Transverse colon (tissue), 3 donors: ENCODE results near the gene ZZZ3.

Experiments used
- EP300 ChIP-seq: sonication (generic); formaldehyde crosslinking; IDR thresholded peaks from one replicate; pipeline ENCODE4 v1.6.1; 2017; ENCODE audit warnings: antibody characterized with exemption, low read depth
- POLR2A ChIP-seq: fragments of 450-650 bp; IDR thresholded peaks from one replicate; pipeline ENCODE4 v1.6.1; 2016; ENCODE audit warnings: antibody characterized with exemption, mild to moderate bottlenecking, moderate library complexity
- TF ChIP-seq, protein P1 (sequence below), 5 experiments: fragments of 200-600 bp in 3 of 5; fragments of 450-650 bp in 2 of 5; sonication (generic) in 3 of 5; IDR thresholded peaks; 1 replicate in 2 of 5; 2 replicates in 3 of 5; pipeline ENCODE4 v1.5.1; 2016 to 2017; ENCODE audit warnings: antibody characterized with exemption in 5 of 5, inconsistent platforms in 3 of 5, mild to moderate bottlenecking in 2 of 5, moderate library complexity in 1 of 5

DNA sequence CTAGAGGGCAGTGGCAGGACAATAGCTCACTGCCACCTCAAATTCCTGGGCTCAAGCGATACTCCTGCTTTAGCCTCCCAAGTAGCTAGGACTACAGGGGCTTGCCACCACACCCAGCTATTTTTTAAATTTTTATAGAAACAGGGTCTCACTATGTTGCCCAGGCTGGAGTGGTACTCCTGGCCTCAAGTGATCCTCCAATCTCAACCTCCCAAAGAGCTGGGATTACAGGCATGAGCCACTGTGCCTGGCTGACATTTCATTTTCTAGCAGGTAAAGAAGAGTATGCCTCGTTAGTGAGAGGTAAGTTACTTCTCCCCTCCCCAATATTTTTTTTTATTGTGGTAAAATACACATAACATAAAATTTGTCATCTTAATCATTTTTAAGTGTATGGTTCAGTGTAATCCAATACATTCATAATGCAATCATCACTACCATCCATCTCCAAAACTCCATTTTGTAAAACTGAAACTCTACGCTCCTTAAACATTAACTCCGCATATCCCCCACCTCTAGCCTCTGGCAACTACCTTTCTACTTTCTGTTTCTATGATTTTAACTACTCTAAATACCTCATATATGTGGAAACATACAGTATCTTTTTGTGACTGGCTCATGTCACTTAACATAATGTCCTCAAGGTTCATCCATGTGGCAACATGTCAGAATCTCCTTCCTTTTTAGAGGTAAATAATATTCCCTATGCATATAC is 22.4 kb downstream of the ZZZ3 start:
- TF ChIP-seq, protein P1, sequence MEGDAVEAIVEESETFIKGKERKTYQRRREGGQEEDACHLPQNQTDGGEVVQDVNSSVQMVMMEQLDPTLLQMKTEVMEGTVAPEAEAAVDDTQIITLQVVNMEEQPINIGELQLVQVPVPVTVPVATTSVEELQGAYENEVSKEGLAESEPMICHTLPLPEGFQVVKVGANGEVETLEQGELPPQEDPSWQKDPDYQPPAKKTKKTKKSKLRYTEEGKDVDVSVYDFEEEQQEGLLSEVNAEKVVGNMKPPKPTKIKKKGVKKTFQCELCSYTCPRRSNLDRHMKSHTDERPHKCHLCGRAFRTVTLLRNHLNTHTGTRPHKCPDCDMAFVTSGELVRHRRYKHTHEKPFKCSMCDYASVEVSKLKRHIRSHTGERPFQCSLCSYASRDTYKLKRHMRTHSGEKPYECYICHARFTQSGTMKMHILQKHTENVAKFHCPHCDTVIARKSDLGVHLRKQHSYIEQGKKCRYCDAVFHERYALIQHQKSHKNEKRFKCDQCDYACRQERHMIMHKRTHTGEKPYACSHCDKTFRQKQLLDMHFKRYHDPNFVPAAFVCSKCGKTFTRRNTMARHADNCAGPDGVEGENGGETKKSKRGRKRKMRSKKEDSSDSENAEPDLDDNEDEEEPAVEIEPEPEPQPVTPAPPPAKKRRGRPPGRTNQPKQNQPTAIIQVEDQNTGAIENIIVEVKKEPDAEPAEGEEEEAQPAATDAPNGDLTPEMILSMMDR (IDR thresholded peaks at IDR 0.05), result no peak
- TF ChIP-seq POLR2A, result no peak
- TF ChIP-seq EP300, result no peak
